ENCODE measurements around the gene MAPK1IP1L. TPM values are rescaled to one million over a fixed set of nuclear protein-coding genes. Genes with fewer than 3 reads are reported as not detected.
"Not testable (repeated sequence)": the region's sequence is repeated elsewhere in the genome, so short reads cannot be mapped to it uniquely, and the experiment has no call there.

The MAPK1IP1L gene
- total RNA-seq, 1 donor from 2014 or later: 72.6 TPM

- no peak overlapping the region for H3K4me3 Mint-ChIP-seq
- Histone ChIP-seq H3K27me3 (no peaks in the 10 kb centered on the region), H3K4me2 (no peak overlapping the region), H3F3A (ENCODE audit: low read depth) (peaks cover 7% of the 10 kb centered on the region), H3K9ac (no peak overlapping the region), H3K9me3 (ENCODE audit: low read depth) (no peaks in the 10 kb centered on the region), H3K4me3 (no peak overlapping the region), H4K20me1 (ENCODE audit: low read depth) (no peaks in the 10 kb centered on the region), H2AFZ (replicated peaks) (no peak overlapping the region), H3K79me2 (ENCODE audit: low read depth) (no peaks in the 10 kb centered on the region), H3K27ac (no peak overlapping the region), H3K4me1 (peaks cover 6% of the 10 kb centered on the region), H3K36me3 (no peaks in the 10 kb centered on the region)
- peaks cover 35% of the 10 kb centered on the region for H3K4me1 Mint-ChIP-seq
- H3K27me3 Mint-ChIP-seq (ENCODE audit: insufficient read depth, low read depth): peaks cover 4% of the 10 kb centered on the region
- H3K27ac Mint-ChIP-seq: no peak overlapping the region
- no peaks in the 10 kb centered on the region for H3K9me3 Mint-ChIP-seq
- H3K36me3 Mint-ChIP-seq: no peaks in the 10 kb centered on the region
- peak; percentile 48 for DNase-seq (ENCODE audit: low spot score)
- TF ChIP-seq EZH2 (IDR thresholded peaks at IDR 0.05): no peak
- TF ChIP-seq, protein P1, sequence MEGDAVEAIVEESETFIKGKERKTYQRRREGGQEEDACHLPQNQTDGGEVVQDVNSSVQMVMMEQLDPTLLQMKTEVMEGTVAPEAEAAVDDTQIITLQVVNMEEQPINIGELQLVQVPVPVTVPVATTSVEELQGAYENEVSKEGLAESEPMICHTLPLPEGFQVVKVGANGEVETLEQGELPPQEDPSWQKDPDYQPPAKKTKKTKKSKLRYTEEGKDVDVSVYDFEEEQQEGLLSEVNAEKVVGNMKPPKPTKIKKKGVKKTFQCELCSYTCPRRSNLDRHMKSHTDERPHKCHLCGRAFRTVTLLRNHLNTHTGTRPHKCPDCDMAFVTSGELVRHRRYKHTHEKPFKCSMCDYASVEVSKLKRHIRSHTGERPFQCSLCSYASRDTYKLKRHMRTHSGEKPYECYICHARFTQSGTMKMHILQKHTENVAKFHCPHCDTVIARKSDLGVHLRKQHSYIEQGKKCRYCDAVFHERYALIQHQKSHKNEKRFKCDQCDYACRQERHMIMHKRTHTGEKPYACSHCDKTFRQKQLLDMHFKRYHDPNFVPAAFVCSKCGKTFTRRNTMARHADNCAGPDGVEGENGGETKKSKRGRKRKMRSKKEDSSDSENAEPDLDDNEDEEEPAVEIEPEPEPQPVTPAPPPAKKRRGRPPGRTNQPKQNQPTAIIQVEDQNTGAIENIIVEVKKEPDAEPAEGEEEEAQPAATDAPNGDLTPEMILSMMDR (IDR thresholded peaks at IDR 0.05): no peak
- TF ChIP-seq EZH2phosphoT487 (IDR thresholded peaks at IDR 0.05): no peak
Measured at GRCh38 chr14:55077170-55078151, 26.0 kb downstream of the MAPK1IP1L start.

DNA sequence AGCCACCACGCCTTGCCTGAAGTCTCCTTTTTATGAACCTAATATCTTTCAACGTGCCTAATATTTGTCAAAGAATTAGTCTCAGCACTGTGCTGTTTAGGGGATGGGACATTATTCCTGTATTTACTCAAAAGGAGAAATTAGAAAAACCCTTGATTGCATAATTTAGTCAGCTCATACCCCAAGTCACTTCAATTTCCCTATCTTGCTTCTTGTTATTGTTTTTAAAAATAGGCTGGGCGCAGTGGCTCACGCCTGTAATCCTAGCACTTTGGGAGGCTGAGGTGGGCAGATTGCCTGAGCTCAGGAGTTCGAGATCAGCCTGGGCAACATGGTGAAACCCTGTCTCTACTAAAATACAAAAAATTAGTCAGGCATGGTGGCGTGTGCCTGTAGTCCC is 28.5 kb downstream of the MAPK1IP1L start:
- H3K4me2 ChIP-seq; H3K27me3 ChIP-seq; H3K9ac ChIP-seq; DNase-seq (ENCODE audit: low spot score); H3K4me1 ChIP-seq; H3F3A ChIP-seq (ENCODE audit: low read depth); H3K79me2 ChIP-seq (ENCODE audit: low read depth); H3K4me3 ChIP-seq; H3K27ac Mint-ChIP-seq; H3K36me3 ChIP-seq; H3K27ac ChIP-seq; H3K27me3 Mint-ChIP-seq (ENCODE audit: insufficient read depth, low read depth); H2AFZ ChIP-seq (replicated peaks); H3K9me3 Mint-ChIP-seq; H3K36me3 Mint-ChIP-seq; H4K20me1 ChIP-seq (ENCODE audit: low read depth); H3K9me3 ChIP-seq (ENCODE audit: low read depth); H3K4me3 Mint-ChIP-seq: not testable (repeated sequence)
- H3K4me1 Mint-ChIP-seq: peaks cover 17% of the 10 kb centered on the region

- DNase-seq (ENCODE audit: low spot score): no peak
- Histone ChIP-seq H3K27me3 (no peaks in the 10 kb centered on the region), H3K27ac (no peak overlapping the region), H3K9ac (no peak overlapping the region), H3K36me3 (no peaks in the 10 kb centered on the region), H2AFZ (replicated peaks) (no peak overlapping the region), H3F3A (ENCODE audit: low read depth) (no peaks in the 10 kb centered on the region), H4K20me1 (ENCODE audit: low read depth) (no peaks in the 10 kb centered on the region), H3K4me3 (no peak overlapping the region), H3K4me2 (no peak overlapping the region), H3K9me3 (ENCODE audit: low read depth) (no peaks in the 10 kb centered on the region), H3K4me1 (no peaks in the 10 kb centered on the region), H3K79me2 (ENCODE audit: low read depth) (no peaks in the 10 kb centered on the region)
- TF ChIP-seq EZH2 (IDR thresholded peaks at IDR 0.05) (no peak), EZH2phosphoT487 (IDR thresholded peaks at IDR 0.05) (no peak)
- TF ChIP-seq, protein P1 (IDR thresholded peaks at IDR 0.05): no peak
- Mint-ChIP-seq H3K27ac (no peak overlapping the region), H3K27me3 (ENCODE audit: insufficient read depth, low read depth) (no peaks in the 10 kb centered on the region), H3K4me1 (peaks cover 2% of the 10 kb centered on the region), H3K9me3 (no peaks in the 10 kb centered on the region), H3K4me3 (no peak overlapping the region), H3K36me3 (no peaks in the 10 kb centered on the region)
Measured at GRCh38 chr14:55084401-55085059, 33.1 kb downstream of the MAPK1IP1L start.
